Measurements from ENCODE around the gene CNGA2. TPM values are rescaled to one million over a fixed set of nuclear protein-coding genes. Genes with fewer than 3 reads are reported as not detected.

The CNGA2 gene
- polyA plus RNA-seq, 1 donor from 2014 or later: not detected

GRCh38 chrX:151746502-151746901 lies 12.0 kb downstream of the CNGA2 start:
- Histone ChIP-seq H4K20me1 (ENCODE audit: insufficient read depth) (no peaks in the 10 kb centered on the region), H3K4me3 (ENCODE audit: low read length) (no peak overlapping the region), H2AFZ (ENCODE audit: low read depth, low read length) (no peak overlapping the region), H3K9me2 (ENCODE audit: insufficient read depth, low read length) (no peaks in the 10 kb centered on the region), H3K79me2 (replicated peaks; ENCODE audit: insufficient read depth, low read length) (no peaks in the 10 kb centered on the region), H3K27ac (ENCODE audit: low read length) (no peak overlapping the region), H3K27me3 (ENCODE audit: insufficient read depth, low read depth, low read length) (no peaks in the 10 kb centered on the region), H3K4me2 (ENCODE audit: low read length) (no peak overlapping the region), H3F3A (ENCODE audit: insufficient read depth, low read length, poor library complexity, severe bottlenecking) (no peaks in the 10 kb centered on the region), H3K9ac (ENCODE audit: low read length) (no peak overlapping the region), H3K36me3 (ENCODE audit: insufficient read depth, low read length) (no peaks in the 10 kb centered on the region), H3K9me3 (ENCODE audit: low read length) (no peaks in the 10 kb centered on the region)
- TF ChIP-seq REST (IDR thresholded peaks at IDR 0.05; ENCODE audit: borderline replicate concordance): no peak
- TF ChIP-seq MXI1 (conservative IDR thresholded peaks at IDR 0.05; ENCODE audit: poor library complexity, severe bottlenecking): no peak
- TF ChIP-seq, protein P1, sequence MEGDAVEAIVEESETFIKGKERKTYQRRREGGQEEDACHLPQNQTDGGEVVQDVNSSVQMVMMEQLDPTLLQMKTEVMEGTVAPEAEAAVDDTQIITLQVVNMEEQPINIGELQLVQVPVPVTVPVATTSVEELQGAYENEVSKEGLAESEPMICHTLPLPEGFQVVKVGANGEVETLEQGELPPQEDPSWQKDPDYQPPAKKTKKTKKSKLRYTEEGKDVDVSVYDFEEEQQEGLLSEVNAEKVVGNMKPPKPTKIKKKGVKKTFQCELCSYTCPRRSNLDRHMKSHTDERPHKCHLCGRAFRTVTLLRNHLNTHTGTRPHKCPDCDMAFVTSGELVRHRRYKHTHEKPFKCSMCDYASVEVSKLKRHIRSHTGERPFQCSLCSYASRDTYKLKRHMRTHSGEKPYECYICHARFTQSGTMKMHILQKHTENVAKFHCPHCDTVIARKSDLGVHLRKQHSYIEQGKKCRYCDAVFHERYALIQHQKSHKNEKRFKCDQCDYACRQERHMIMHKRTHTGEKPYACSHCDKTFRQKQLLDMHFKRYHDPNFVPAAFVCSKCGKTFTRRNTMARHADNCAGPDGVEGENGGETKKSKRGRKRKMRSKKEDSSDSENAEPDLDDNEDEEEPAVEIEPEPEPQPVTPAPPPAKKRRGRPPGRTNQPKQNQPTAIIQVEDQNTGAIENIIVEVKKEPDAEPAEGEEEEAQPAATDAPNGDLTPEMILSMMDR (IDR thresholded peaks at IDR 0.05; ENCODE audit: poor library complexity, severe bottlenecking): no peak
- TF ChIP-seq RAD21 (conservative IDR thresholded peaks at IDR 0.05): no peak
- no peak for TF ChIP-seq SMC3 (conservative IDR thresholded peaks at IDR 0.05; ENCODE audit: poor library complexity)
- TF ChIP-seq EP300 (conservative IDR thresholded peaks at IDR 0.05; ENCODE audit: poor library complexity, severe bottlenecking): no peak
- TF ChIP-seq TAF1 (IDR thresholded peaks at IDR 0.05; ENCODE audit: low read depth): no peak
- TF ChIP-seq POLR2AphosphoS5 (IDR thresholded peaks at IDR 0.05): no peak
- no peak for TF ChIP-seq EZH2 (IDR thresholded peaks at IDR 0.05; ENCODE audit: borderline replicate concordance, insufficient read depth, low read length, poor library complexity, severe bottlenecking)

DNA sequence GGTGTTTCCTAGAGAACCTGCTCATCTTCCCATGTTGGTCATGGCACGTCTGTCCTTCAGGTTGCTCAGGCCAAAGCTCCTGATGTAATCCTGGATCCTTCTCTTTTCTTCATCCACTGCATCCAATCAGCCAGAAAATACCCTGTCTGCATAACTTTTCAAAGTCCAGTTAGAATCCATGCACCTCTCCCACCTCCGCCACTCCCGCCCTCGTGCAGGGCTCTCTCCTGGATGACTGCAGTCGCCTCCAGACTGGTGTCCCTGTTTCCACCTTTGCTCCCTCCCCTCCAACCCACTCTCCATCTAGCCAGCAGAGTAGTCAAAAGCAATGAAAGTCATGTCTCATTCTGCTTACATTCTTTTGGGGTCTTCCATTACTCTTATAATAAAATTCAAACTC lies 16.0 kb downstream of the CNGA2 start:
- Histone ChIP-seq H4K20me1 (ENCODE audit: insufficient read depth) (no peaks in the 10 kb centered on the region), H3K27me3 (ENCODE audit: insufficient read depth, low read depth, low read length) (no peaks in the 10 kb centered on the region), H3K4me2 (ENCODE audit: low read length) (no peak overlapping the region), H2AFZ (ENCODE audit: low read depth, low read length) (no peak overlapping the region), H3F3A (ENCODE audit: insufficient read depth, low read length, poor library complexity, severe bottlenecking) (no peaks in the 10 kb centered on the region), H3K36me3 (ENCODE audit: insufficient read depth, low read length) (no peaks in the 10 kb centered on the region), H3K9me3 (ENCODE audit: low read length) (no peaks in the 10 kb centered on the region), H3K27ac (ENCODE audit: low read length) (no peak overlapping the region), H3K79me2 (replicated peaks; ENCODE audit: insufficient read depth, low read length) (no peaks in the 10 kb centered on the region), H3K9me2 (ENCODE audit: insufficient read depth, low read length) (no peaks in the 10 kb centered on the region), H3K4me3 (ENCODE audit: low read length) (no peak overlapping the region), H3K9ac (ENCODE audit: low read length) (no peak overlapping the region)
- TF ChIP-seq MXI1 (conservative IDR thresholded peaks at IDR 0.05; ENCODE audit: poor library complexity, severe bottlenecking) (no peak), EZH2 (IDR thresholded peaks at IDR 0.05; ENCODE audit: borderline replicate concordance, insufficient read depth, low read length, poor library complexity, severe bottlenecking) (no peak)

DNA sequence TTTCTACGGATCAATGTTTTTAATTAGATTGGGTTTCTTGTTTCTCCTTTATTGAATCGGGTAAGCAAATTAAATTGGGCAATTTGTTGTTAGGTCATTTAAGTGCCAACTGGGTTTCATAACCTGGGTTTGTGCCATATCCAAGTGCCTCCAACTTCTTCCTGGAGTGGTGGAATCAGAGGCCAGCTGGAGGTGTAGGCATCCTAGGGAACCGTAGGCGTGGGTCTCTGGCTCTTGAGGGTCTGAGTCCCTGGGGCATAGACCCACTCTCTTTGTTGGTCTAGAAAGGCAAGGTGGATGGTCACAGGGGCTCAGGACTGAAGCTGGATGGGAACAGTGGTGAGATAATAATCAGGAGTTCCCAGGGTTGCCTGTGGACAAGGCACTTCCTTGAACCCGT lies 18.3 kb downstream of the CNGA2 start:
- no peak overlapping the region for H3K4me2 ChIP-seq (ENCODE audit: low read length)
- no peaks in the 10 kb centered on the region for H3K36me3 ChIP-seq (ENCODE audit: insufficient read depth, low read length)
- H4K20me1 ChIP-seq (ENCODE audit: insufficient read depth): no peaks in the 10 kb centered on the region
- no peaks in the 10 kb centered on the region for H3K27me3 ChIP-seq (ENCODE audit: insufficient read depth, low read depth, low read length)
- H3F3A ChIP-seq (ENCODE audit: insufficient read depth, low read length, poor library complexity, severe bottlenecking): no peaks in the 10 kb centered on the region
- no peak overlapping the region for H2AFZ ChIP-seq (ENCODE audit: low read depth, low read length)
- no peak overlapping the region for H3K4me3 ChIP-seq (ENCODE audit: low read length)
- no peaks in the 10 kb centered on the region for H3K79me2 ChIP-seq (replicated peaks; ENCODE audit: insufficient read depth, low read length)
- H3K27ac ChIP-seq (ENCODE audit: low read length): no peak overlapping the region
- H3K9me3 ChIP-seq (ENCODE audit: low read length): no peaks in the 10 kb centered on the region
- no peak for TF ChIP-seq SMC3 (conservative IDR thresholded peaks at IDR 0.05; ENCODE audit: poor library complexity)
- TF ChIP-seq RAD21 (conservative IDR thresholded peaks at IDR 0.05): no peak
- no peak for TF ChIP-seq EZH2 (IDR thresholded peaks at IDR 0.05; ENCODE audit: borderline replicate concordance, insufficient read depth, low read length, poor library complexity, severe bottlenecking)
- TF ChIP-seq EP300 (conservative IDR thresholded peaks at IDR 0.05; ENCODE audit: poor library complexity, severe bottlenecking): no peak
- TF ChIP-seq MXI1 (conservative IDR thresholded peaks at IDR 0.05; ENCODE audit: poor library complexity, severe bottlenecking): no peak
- no peak for TF ChIP-seq TAF1 (IDR thresholded peaks at IDR 0.05; ENCODE audit: low read depth)
- TF ChIP-seq POLR2AphosphoS5 (IDR thresholded peaks at IDR 0.05): no peak
- no peak for TF ChIP-seq REST (IDR thresholded peaks at IDR 0.05; ENCODE audit: borderline replicate concordance)
- TF ChIP-seq, protein P1 (IDR thresholded peaks at IDR 0.05; ENCODE audit: poor library complexity, severe bottlenecking): no peak
- H3K9me2 ChIP-seq (ENCODE audit: insufficient read depth, low read length): no peaks in the 10 kb centered on the region
- no peak overlapping the region for H3K9ac ChIP-seq (ENCODE audit: low read length)
